IMR-90 (cell line): ENCODE data around the gene PAFAH2.

Experiments used
- CHD1 ChIP-seq: IDR thresholded peaks from 2 replicates; pipeline ENCODE4 v1.6.1; 2012; ENCODE audit warnings: low read depth, low read length, improper control_type of control experiment
- MAFK ChIP-seq: IDR thresholded peaks from 2 replicates; pipeline ENCODE4 v1.6.1; 2012; ENCODE audit warnings: low read depth, low read length, improper control_type of control experiment
- MXI1 ChIP-seq: IDR thresholded peaks from 2 replicates; pipeline ENCODE4 v1.6.1; 2012; ENCODE audit warnings: low read depth, mild to moderate bottlenecking, low read length, moderate library complexity, borderline replicate concordance
- RAD21 ChIP-seq: IDR thresholded peaks from 2 replicates; pipeline ENCODE4 v1.6.1; 2012; ENCODE audit warnings: low read length, improper control_type of control experiment
- RFX5 ChIP-seq: IDR thresholded peaks from 2 replicates; pipeline ENCODE4 v1.8.0; 2012; ENCODE audit warnings: low read depth, mild to moderate bottlenecking, low read length, moderate library complexity
- TF ChIP-seq, protein P1 (sequence below): conservative IDR thresholded peaks from 2 replicates; pipeline ENCODE4 v1.5.1; 2012; ENCODE audit warnings: mild to moderate bottlenecking, low read depth, low read length, improper control_type of control experiment

DNA sequence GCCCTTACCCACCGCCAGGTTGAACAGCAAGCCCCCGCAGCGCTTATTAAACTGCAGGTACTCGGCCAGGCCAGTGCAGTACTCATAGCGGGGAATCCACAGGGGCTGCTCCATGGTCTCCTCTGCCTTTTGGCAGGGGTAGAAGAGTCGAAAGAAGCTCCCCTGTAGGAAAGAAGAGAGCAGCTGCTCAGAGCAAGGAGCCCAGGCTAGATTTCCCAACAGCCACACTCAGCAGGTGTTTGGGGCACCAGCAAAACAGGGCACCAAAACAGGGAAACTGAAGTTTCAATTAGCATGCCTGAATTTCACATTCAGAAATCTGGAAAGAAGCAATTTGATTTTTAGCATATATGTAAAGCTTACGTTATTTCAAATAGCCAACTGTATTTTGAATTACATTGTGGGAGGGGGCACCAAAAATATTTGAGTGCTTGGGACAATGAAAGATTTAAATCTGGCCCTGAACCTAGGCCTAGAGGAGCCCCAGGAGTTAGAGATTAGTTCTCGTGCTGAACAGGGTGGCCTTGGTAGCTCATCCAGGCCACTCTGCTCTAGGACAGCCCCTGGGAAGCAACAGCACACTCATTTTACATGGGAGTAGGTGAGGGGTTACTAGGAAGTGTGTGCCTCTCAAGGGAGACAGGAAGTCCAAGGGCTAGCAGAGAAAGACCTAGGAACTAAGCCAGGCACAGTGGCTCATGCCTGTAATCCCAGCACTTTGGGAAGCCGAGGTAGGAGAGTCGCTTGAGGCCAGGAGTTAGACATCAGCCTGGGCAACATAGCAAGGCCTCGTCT, 8.2 kb downstream of the PAFAH2 start:
- TF ChIP-seq, protein P1, sequence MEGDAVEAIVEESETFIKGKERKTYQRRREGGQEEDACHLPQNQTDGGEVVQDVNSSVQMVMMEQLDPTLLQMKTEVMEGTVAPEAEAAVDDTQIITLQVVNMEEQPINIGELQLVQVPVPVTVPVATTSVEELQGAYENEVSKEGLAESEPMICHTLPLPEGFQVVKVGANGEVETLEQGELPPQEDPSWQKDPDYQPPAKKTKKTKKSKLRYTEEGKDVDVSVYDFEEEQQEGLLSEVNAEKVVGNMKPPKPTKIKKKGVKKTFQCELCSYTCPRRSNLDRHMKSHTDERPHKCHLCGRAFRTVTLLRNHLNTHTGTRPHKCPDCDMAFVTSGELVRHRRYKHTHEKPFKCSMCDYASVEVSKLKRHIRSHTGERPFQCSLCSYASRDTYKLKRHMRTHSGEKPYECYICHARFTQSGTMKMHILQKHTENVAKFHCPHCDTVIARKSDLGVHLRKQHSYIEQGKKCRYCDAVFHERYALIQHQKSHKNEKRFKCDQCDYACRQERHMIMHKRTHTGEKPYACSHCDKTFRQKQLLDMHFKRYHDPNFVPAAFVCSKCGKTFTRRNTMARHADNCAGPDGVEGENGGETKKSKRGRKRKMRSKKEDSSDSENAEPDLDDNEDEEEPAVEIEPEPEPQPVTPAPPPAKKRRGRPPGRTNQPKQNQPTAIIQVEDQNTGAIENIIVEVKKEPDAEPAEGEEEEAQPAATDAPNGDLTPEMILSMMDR, result no peak
- TF ChIP-seq RAD21 (no peak), MXI1 (no peak), RFX5 (no peak), MAFK (no peak), CHD1 (no peak)
